Brain pericyte (primary cell): Measurements from ENCODE around the gene KRT85.
"Not testable (repeated sequence)": the region's sequence is repeated elsewhere in the genome, so short reads cannot be mapped to it uniquely, and the experiment has no call there.

Experiments
- DNase-seq: peaks from one replicate; pipeline ENCODE4 v3.0.0-alpha.2; 2012; ENCODE audit warnings: low read depth, low spot score

The KRT85 gene

DNA sequence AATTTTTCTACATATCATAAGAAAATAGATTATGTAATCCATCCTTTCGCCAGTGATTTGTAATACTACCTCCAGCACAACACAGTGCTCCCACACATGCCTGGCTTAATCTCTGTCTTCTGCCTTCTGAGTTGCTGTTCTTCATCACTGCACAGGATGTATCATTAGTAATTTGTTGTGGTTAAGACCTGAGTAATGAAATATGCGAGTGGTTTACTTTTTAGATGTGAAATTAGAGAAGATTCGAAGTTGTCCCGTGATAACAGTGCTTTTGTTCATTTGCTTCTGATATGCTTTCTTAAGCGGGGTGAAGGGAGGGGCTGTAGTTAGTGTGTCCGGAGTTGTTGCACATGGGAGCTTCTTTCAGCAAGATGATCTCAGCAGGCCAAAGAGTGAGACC is 18.1 kb downstream of the KRT85 start:
- DNase-seq = no peak

DNA sequence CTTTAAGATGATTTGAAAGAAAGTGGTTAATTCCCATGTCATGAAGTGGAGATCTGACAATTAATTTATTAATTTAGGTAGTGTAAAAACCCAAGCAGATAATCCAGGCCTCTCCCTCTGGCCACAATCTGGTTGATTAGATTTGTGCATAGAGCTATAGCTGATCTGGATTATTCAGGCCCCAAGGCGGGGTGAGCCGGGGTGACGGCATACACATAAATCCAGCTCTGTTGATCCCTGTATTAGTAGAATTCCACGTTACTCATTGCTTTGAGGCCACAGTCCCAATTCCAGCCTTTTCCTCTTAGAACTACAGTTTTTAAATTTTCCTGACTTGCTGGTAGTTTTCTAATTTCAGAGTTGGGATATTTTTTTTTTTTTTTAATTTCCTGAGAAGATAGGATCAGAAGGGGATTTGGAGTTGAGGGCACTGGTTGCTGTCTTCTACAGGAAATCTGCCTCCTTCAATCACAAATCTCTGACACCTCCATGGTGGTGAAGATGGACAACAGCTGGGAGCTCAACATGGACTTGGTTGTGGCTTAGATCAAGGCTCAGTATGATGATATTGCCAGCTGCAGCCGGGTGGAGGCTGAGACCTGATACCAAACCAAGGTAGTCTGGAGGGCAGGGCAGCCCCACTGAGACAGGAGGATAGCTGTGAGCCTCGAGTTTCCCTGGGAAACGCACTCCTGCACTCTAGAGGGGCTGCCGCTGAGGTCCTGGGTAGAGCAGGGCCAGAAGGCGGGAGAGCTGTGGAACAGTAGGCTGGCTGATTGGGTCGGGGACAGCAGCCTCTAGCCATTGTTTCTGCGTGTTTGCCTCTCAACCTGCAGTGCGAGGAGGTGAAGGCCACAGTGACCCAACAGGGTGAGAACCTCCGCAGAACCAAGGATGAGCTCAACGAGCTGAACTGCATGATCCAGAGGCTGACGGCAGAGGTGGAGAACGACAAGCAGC is 19.4 kb downstream of the KRT85 start:
- DNase-seq = no peak

- DNase-seq = no peak
These were observed 20.3 kb downstream of the KRT85 start for GRCh38 chr12:52347016-52347415.

DNA sequence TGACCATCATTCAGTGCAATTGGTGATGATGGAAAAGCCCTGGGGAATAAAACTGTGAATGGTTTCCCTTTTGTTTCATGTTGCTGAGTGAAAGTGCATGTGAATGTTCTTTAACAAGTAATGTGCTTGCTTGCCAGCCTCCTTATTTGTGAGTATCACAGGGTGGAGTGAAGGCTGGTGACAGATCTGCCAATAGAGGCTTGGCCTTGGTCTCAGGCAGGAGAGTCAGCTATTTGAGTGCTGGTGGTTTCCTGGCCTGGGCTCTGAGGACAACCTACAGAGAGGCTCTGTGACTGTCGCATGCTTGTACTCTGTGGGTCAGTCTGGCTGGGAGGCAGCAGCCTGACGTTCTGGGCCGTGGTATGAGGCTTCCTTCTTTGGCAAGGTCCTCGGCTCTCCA is 20.7 kb downstream of the KRT85 start:
- DNase-seq = no peak

- not testable (repeated sequence) for DNase-seq
These were observed 22.2 kb downstream of the KRT85 start for GRCh38 chr12:52345041-52345440.

GRCh38 chr12:52344111-52344510 is 23.2 kb downstream of the KRT85 start:
- no peak for DNase-seq

- DNase-seq = no peak
These were observed 23.7 kb downstream of the KRT85 start for GRCh38 chr12:52343550-52343949.

DNA sequence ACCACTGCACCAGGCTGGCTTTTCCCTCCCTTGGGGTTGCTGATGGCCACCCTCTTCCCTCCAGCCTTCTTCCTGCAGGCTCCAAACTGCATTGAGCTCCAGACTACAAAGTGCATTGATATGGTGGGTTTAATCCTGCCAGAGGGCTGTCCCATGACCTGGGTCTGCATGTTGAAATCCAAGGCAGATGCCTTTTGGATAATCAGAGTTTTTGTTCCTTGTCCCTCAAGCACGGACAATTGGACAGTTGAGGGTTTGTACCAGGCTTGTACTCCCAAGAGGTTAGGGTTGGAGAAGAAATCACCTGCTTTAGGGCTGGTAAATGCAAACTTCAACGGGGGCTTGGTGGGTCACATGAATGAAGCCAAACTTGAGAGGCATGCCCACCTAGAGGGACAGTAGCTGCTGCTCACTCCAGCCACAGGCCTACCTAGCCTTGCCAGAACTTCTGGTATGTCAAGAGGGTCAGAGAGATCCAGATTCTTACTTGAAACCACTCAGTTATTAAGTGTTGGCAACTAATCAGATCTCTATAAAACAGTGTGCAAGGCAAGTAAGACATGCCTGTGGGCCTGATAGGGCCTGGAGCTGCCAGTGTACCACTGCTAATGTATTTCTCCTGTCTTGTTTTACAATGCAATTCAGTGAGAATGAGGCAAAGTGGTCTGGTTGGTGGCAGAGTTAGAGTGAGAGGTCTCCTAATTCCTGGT is 24.3 kb downstream of the KRT85 start:
- no peak for DNase-seq

GRCh38 chr12:52341066-52341580 is 26.2 kb downstream of the KRT85 start:
- no peak for DNase-seq

GRCh38 chr12:52338241-52338960 is 28.9 kb downstream of the KRT85 start:
- no peak for DNase-seq

DNA sequence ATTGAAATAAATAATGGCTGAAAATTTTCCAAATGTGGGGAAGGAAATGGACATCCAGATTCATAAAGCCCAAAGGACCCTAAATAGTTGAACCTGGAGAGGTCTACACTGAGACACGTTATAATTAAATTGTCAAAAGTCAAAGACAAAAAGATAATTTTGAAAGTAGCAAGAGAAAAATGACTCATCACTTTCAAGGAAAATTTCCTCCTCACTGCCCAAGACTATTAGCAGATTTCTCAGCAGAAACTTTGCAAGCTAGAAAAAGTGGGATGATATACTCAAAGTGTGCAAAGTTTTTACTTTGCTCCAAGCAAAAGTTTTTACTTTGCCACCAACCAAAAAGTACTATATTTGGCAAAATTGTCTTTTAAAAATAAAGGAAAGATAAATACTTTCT is 30.2 kb downstream of the KRT85 start:
- no peak for DNase-seq

DNA sequence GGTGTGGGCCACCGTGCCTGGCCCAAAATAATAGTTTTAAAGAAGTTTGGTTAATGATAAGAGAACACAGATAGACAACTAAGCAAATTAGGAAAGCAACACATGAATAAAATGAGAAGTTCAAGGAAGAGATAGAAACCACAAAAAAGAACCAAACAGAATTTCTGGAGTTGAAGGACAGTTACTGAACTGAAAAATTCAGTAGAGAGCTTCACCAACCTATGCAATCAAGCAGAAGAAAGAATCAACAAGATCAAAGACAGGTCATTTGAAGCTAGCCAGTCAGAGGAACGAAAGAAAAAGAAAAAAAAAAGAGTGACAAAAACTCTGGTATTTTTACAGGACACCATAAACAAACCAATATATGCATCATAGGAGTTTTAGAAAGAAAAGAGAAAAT is 30.6 kb downstream of the KRT85 start:
- no peak for DNase-seq

DNA sequence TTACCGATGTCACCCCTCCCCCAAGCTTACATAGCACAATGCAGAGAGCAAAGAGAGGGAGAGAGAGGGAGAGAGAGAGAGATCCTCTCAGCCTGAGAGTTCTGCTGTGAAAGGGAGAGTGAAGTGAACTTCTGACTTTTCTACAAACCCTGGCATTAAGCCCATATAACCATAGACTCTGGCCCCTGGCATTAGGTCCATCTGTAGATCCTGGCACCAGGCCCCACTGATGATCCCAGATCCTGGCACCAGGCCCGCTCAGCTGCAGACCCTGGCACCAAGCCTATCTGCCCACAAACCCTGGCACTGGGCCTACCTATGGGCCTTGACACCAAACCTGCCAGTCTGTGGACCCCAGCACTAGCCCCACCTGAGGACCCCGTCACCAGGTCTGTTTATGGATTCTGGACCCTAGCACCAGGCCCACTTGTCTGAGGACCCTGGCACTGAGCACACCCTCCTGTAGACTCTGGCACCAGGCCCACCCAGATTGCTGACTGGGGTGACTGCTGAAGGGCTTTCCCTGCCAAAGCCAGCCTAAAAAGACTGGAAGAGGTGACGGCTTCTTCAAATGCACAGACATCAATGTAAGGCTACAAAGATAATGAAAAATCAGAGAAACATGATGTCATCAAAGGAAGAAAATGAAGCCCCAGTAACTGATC is 31.6 kb downstream of the KRT85 start:
- DNase-seq = no peak

DNA sequence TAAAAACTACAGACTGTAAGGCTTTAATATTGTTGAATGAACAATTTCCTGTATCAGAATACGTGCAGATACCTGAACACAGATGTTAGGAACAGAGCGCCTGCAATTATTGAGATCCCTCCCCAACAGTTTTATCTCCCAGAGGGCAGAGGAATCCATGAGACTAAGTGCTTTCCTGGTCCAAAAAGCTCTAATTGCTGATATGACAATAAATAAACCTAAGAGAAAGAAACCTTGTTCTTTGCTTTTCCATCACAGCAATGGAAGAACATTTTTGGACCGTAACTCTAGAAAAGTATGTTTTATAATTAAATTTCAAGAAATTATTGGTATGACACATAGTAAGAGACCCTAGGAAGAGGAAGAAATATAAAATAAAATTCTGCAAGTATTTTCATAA is 33.1 kb downstream of the KRT85 start:
- no peak for DNase-seq

GRCh38 chr12:52333321-52333720 is 34.0 kb downstream of the KRT85 start:
- no peak for DNase-seq

GRCh38 chr12:52332381-52332780 is 34.9 kb downstream of the KRT85 start:
- no peak for DNase-seq

DNA sequence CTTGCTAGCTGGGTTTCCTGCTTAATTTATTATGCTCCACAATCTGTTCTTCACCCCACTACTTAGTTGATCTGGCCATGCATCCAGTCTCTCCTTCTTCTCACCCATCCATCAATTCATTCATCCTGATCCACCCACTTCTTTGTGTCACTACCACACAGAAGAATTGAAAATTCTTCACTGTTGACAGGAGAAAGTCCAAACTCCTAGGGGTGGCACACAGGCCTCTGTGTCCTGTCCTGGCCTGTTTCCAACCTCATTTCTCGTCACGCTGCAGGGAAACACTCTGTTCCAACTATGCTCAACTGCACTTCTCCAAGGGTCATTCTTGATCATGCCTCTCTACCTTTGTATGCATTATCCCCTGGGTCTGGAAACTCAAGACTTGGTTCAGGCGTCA is 35.4 kb downstream of the KRT85 start:
- DNase-seq = no peak

GRCh38 chr12:52331039-52331438 is 36.2 kb downstream of the KRT85 start:
- no peak for DNase-seq

GRCh38 chr12:52327830-52328500 is 39.3 kb downstream of the KRT85 start:
- no peak for DNase-seq

- DNase-seq = peak; percentile 59
These were observed 40.0 kb downstream of the KRT85 start for GRCh38 chr12:52327052-52327829.
